Sigmoid colon (tissue), 7 donors: Measurements from ENCODE around the gene UGT1A5. TPM values are rescaled to one million over a fixed set of nuclear protein-coding genes. Genes with fewer than 3 reads are reported as not detected.

Experiments used
- DNase-seq: peaks from one replicate; pipeline ENCODE4 v3.0.0-alpha.2; 2019
- H3K27ac ChIP-seq, 4 donors: fragments of 200-600 bp; sonication (generic); one replicate each; pipeline ENCODE4 v1.5.1; 2016 to 2019; ENCODE audit warnings: mild to moderate bottlenecking in 1 of 4
- H3K27me3 ChIP-seq, 3 donors: fragments of 200-600 bp; sonication (generic); one replicate each; pipeline ENCODE4 v1.5.1; 2019; ENCODE audit warnings: mild to moderate bottlenecking in 1 of 3
- H3K36me3 ChIP-seq, 4 donors: fragments of 200-600 bp; sonication (generic); one replicate each; pipeline ENCODE4 v1.5.1; 2016 to 2019
- H3K4me1 ChIP-seq, 4 donors: fragments of 200-600 bp; sonication (generic); one replicate each; pipeline ENCODE4 v1.5.1; 2017 to 2019
- H3K4me3 ChIP-seq, 4 donors: fragments of 200-600 bp; sonication (generic); one replicate each; pipeline ENCODE4 v1.5.1; 2017 to 2019; ENCODE audit warnings: mild to moderate bottlenecking in 2 of 4, moderate library complexity in 1 of 4
- H3K9me3 ChIP-seq, 4 donors: fragments of 200-600 bp in 3 of 4; sonication (generic) in 3 of 4; one replicate each; pipeline versions ENCODE4 v1.5.1 to v1.6.1; 2013 to 2019
- CTCF ChIP-seq, 4 experiments: fragments of 450-650 bp in 3 of 4; fragments of 200-600 bp in 1 of 4; IDR thresholded peaks; one replicate each; pipeline ENCODE4 v1.5.1; 2016 to 2019; ENCODE audit warnings: antibody characterized with exemption in 4 of 4, mild to moderate bottlenecking in 3 of 4, moderate library complexity in 2 of 4
- EP300 ChIP-seq, 4 donors: sonication (generic); formaldehyde crosslinking; IDR thresholded peaks; one replicate each; pipeline ENCODE4 v1.6.1; 2017; ENCODE audit warnings: antibody characterized with exemption in 4 of 4
- POLR2A ChIP-seq, 2 donors: fragments of 450-650 bp; IDR thresholded peaks; one replicate each; pipeline ENCODE4 v1.6.1; 2016; ENCODE audit warnings: antibody characterized with exemption in 2 of 2, mild to moderate bottlenecking in 2 of 2, moderate library complexity in 2 of 2
- POLR2AphosphoS5 ChIP-seq, 4 donors: sonication (generic); formaldehyde crosslinking; IDR thresholded peaks; one replicate each; pipeline ENCODE4 v1.6.1; 2017; ENCODE audit warnings: antibody characterized with exemption in 4 of 4
- WGBS, 2 donors: extraction: QIAGEN DNeasy Blood & Tissue Kit; methylation state at CpG; one replicate each; pipeline ENCODE4 v1.1.7; 2013; 5-methylcytosine and 5-hydroxymethylcytosine counted together
- intact Hi-C: fragments of 100-400 bp; cut with DNase I; formaldehyde crosslinking; loops from one replicate; pipeline ENCODE4 v1.15.1; 2023
- polyA plus RNA-seq, 3 donors: library from polyadenylated mRNA; stranded (reverse); fragments of 200-250 nt; gene quantifications; one replicate each; pipeline ENCODE4 v1.2.3, GENCODE V29; 2013
- total RNA-seq, 4 donors: library from RNA; depleted of rRNA; stranded (reverse); fragments of >200 nt; gene quantifications; one replicate each; pipeline ENCODE4 v1.1.0, GENCODE V29; 2016
- donor health status: healthy with polysubstance abuse.
- donor health status: Bipolar disorder and iron deficiency.
- donor health status: healthy.

Gene UGT1A5
- total and polyA plus RNA-seq, 7 donors, result 0.22 TPM; not detected in 6

- no peak overlapping the region for H3K4me3 ChIP-seq
- H3K27ac ChIP-seq, result no peak overlapping the region
- H3K27me3 ChIP-seq, result no peaks in the 10 kb centered on the region
- H3K9me3 ChIP-seq, result no peaks in the 10 kb centered on the region
- no peak for DNase-seq
- H3K4me1 ChIP-seq, result no peaks in the 10 kb centered on the region
- H3K36me3 ChIP-seq, result no peaks in the 10 kb centered on the region
- no peak for TF ChIP-seq POLR2A (IDR thresholded peaks at IDR 0.05)
- TF ChIP-seq EP300 (IDR thresholded peaks at IDR 0.05), result no peak
- TF ChIP-seq POLR2AphosphoS5 (IDR thresholded peaks at IDR 0.05), result no peak
- no peak for TF ChIP-seq CTCF (IDR thresholded peaks at IDR 0.05)
- intact Hi-C loops, result no loop called here
- WGBS, 2 donors, result 77 to 83% methylated on average over 5 of the region's 5 CpGs
Measured at GRCh38 chr2:233688341-233688740, 24.4 kb upstream of the UGT1A5 start.

DNA sequence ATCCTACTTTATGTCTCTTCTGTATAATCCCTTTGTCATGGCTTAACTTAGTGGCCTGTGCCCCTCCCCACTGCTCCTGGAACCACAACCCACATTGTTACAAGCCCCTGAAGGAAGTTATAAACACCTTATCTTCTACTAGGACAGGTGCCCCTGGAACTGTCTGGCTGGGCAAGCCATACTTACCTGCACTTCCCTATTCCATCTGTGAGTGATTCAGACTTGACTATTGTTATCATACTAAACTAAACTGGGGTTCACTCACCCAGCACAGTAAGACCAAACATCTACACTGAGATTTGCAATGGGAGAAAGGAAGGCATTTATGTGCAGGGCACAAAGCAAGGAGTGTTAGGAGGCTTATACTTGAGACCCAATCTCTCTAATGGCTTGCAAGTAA lies 23.7 kb upstream of the UGT1A5 start:
- Histone ChIP-seq H3K27ac (no peak overlapping the region), H3K4me3 (no peak overlapping the region)

DNA sequence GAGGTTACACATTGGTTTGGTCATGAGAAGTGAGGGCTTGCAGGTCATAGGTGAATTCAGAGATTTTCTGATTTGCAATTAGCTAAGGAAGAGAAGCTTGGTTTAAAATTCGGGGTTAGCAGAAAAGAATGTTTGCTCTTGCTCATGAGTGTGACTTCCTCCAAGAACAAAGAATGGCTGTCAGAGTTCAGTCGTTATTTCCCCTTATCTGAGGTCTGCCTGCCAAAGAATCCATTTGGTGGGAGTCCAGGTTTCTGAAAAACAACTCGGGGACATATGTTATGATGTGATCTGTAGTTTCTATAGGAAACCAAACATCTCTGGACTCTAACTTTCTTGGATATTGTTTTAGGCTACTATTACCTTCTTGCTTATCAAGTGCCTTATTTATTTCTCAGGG lies 23.2 kb upstream of the UGT1A5 start:
- 7 to 18% methylated on average over 3 of the region's 3 CpGs for WGBS, 2 donors

More for the DNA sequence above, 23.7 kb upstream of the UGT1A5 start:
- H3K4me1 ChIP-seq, result no peaks in the 10 kb centered on the region
- H3K9me3 ChIP-seq, result no peaks in the 10 kb centered on the region
- intact Hi-C loops, result no loop called here
- TF ChIP-seq POLR2A (IDR thresholded peaks at IDR 0.05), result no peak
- no peak for TF ChIP-seq EP300 (IDR thresholded peaks at IDR 0.05)
- TF ChIP-seq CTCF (IDR thresholded peaks at IDR 0.05), result no peak
- TF ChIP-seq POLR2AphosphoS5 (IDR thresholded peaks at IDR 0.05), result no peak
- H3K27me3 ChIP-seq, result no peaks in the 10 kb centered on the region
- DNase-seq, result no peak
- no peaks in the 10 kb centered on the region for H3K36me3 ChIP-seq

DNA sequence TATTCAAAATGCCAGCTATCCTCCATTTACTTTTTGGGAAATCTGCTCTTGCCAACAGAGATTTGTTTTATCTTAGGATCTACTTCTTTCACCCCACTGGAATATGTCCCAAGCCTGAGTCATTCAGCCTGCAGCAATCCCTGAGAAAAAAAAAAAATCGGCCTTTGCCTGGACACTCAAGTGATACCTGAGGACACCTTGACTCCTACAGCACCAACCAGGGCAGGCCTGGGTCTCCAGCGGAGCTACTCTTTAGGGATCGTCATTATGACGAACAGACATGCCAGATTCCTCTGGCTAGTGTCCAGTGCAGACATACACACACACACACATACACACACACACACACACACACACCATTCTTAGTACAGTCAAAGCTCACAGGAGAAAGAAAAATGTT lies 22.3 kb upstream of the UGT1A5 start:
- intact Hi-C loops, result no loop called here
- no peaks in the 10 kb centered on the region for H3K27me3 ChIP-seq
- no peaks in the 10 kb centered on the region for H3K9me3 ChIP-seq
- H3K4me3 ChIP-seq, result no peak overlapping the region
- DNase-seq, result no peak
- 49 to 80% methylated on average over 4 of the region's 4 CpGs for WGBS, 2 donors
- TF ChIP-seq POLR2A (IDR thresholded peaks at IDR 0.05) (no peak), CTCF (IDR thresholded peaks at IDR 0.05) (no peak), POLR2AphosphoS5 (IDR thresholded peaks at IDR 0.05) (no peak), EP300 (IDR thresholded peaks at IDR 0.05) (no peak)
- no peak overlapping the region for H3K27ac ChIP-seq
- no peaks in the 10 kb centered on the region for H3K36me3 ChIP-seq
- no peaks in the 10 kb centered on the region for H3K4me1 ChIP-seq

More for the DNA sequence above, 23.2 kb upstream of the UGT1A5 start:
- Histone ChIP-seq H3K4me3 (no peak overlapping the region), H3K4me1 (no peaks in the 10 kb centered on the region), H3K36me3 (no peaks in the 10 kb centered on the region), H3K27me3 (no peaks in the 10 kb centered on the region), H3K27ac (no peak overlapping the region), H3K9me3 (no peaks in the 10 kb centered on the region)
- DNase-seq, result no peak
- no peak for TF ChIP-seq CTCF (IDR thresholded peaks at IDR 0.05)
- TF ChIP-seq POLR2A (IDR thresholded peaks at IDR 0.05), result no peak
- TF ChIP-seq EP300 (IDR thresholded peaks at IDR 0.05), result no peak
- no peak for TF ChIP-seq POLR2AphosphoS5 (IDR thresholded peaks at IDR 0.05)
- intact Hi-C loops, result no loop called here
